DND-41 (cell line): ENCODE data around the gene PDZD11.
"Not testable (repeated sequence)": the region's sequence is repeated elsewhere in the genome, so short reads cannot be mapped to it uniquely, and the experiment has no call there.

Source experiments
- ATAC-seq: fragments of 200-7000 bp; cut with Tn5 transposase; 3 replicates; pipeline ENCODE4 v1.9.1; 2021; ENCODE audit warnings: low read depth; ENCODE audit not compliant: insufficient read depth
- DNase-seq: peaks from one replicate; pipeline ENCODE4 v3.0.0-alpha.2; 2020
- H2AFZ ChIP-seq: 2 replicates; pipeline ENCODE4 v1.6.0; 2012; ENCODE audit warnings: low read depth, low read length
- H3K27ac ChIP-seq: 2 replicates; pipeline ENCODE4 v1.5.1; 2012; ENCODE audit warnings: low read length, inconsistent platforms
- H3K27me3 ChIP-seq: fragments of 200-600 bp; sonication (generic); 2 replicates; pipeline ENCODE4 v1.6.0; 2012; ENCODE audit warnings: low read length, mild to moderate bottlenecking, inconsistent platforms; ENCODE audit not compliant: insufficient read depth, poor library complexity
- H3K36me3 ChIP-seq: 2 replicates; pipeline ENCODE4 v1.5.1; 2012; ENCODE audit warnings: low read length, inconsistent platforms; ENCODE audit not compliant: insufficient read depth
- H3K4me1 ChIP-seq: 2 replicates; pipeline ENCODE4 v1.5.1; 2012; ENCODE audit warnings: mild to moderate bottlenecking, low read length; ENCODE audit not compliant: insufficient read depth
- H3K4me2 ChIP-seq: 2 replicates; pipeline ENCODE4 v1.6.0; 2012; ENCODE audit warnings: mild to moderate bottlenecking, moderate library complexity, low read length, inconsistent platforms; ENCODE audit not compliant: insufficient read depth
- H3K4me3 ChIP-seq, 2 experiments: fragments of 200-600 bp in 1 of 2; shearing (Covaris generic) in 1 of 2; 2 replicates each; pipeline ENCODE4 v1.5.1; 2012 to 2016; ENCODE audit warnings: inconsistent platforms in 2 of 2, low read length in 2 of 2, mild to moderate bottlenecking in 2 of 2, low read depth in 1 of 2, moderate library complexity in 1 of 2
- H3K79me2 ChIP-seq: 2 replicates; pipeline ENCODE4 v1.6.0; 2012; ENCODE audit warnings: low read length, inconsistent platforms; ENCODE audit not compliant: insufficient read depth
- H3K9ac ChIP-seq: 2 replicates; pipeline ENCODE4 v1.6.0; 2012; ENCODE audit warnings: low read depth, mild to moderate bottlenecking, inconsistent platforms, low read length, moderate library complexity
- H3K9me3 ChIP-seq: 2 replicates; pipeline ENCODE4 v1.5.1; 2012; ENCODE audit warnings: low read length, moderate library complexity, mild to moderate bottlenecking, inconsistent platforms; ENCODE audit not compliant: insufficient read depth, severe bottlenecking
- H4K20me1 ChIP-seq: 2 replicates; pipeline ENCODE4 v1.6.0; 2012; ENCODE audit warnings: low read length; ENCODE audit not compliant: insufficient read depth
- CTCF ChIP-seq: IDR thresholded peaks from 2 replicates; pipeline ENCODE4 v1.5.1; 2012; ENCODE audit warnings: borderline replicate concordance, low read length, moderate library complexity, mild to moderate bottlenecking; ENCODE audit not compliant: poor library complexity, severe bottlenecking; ENCODE audit errors: extremely low read depth
- EZH2 ChIP-seq: IDR thresholded peaks from 3 replicates; pipeline ENCODE4 v1.6.1; 2012; ENCODE audit warnings: borderline replicate concordance, low read depth, mild to moderate bottlenecking, moderate library complexity, low read length, inconsistent platforms; ENCODE audit not compliant: severe bottlenecking

Gene PDZD11

DNA sequence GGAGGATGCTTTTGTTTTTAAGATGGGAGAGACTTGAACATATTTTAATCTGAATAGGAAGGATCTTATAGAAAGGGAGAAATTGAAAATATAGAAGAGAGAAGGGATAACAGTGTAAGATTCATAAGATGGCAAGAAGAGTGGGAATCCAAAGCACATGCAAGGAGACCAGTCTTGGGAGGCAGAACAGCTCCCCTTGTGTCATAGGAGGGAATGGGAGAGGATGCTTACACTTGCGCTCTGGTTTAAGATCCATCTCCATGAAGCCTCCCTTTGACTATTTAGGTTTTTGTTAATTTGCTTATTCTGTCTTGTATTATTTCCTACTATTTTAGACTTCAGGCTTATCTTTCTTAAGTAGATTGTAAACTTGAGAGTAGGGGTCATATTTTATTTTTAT, 42.9 kb upstream of the PDZD11 start:
- ATAC-seq, result no peak
- H3K36me3 ChIP-seq, result peaks cover 81% of the 10 kb centered on the region
- no peaks in the 10 kb centered on the region for H3K9me3 ChIP-seq

GRCh38 chrX:70331161-70331560, 41.4 kb upstream of the PDZD11 start:
- H3K27me3 ChIP-seq, result no peaks in the 10 kb centered on the region
- no peaks in the 10 kb centered on the region for H3K9me3 ChIP-seq
- H2AFZ ChIP-seq, result no peak overlapping the region
- no peak overlapping the region for H3K4me2 ChIP-seq
- H3K79me2 ChIP-seq, result 0 out of 2 replicates have a peak, but pooled peaks cover 1% of the 10 kb centered on the region
- no peaks in the 10 kb centered on the region for H3K4me1 ChIP-seq
- no peak for DNase-seq
- no peak for ATAC-seq
- H3K27ac ChIP-seq, result no peak overlapping the region
- no peak overlapping the region for H3K4me3 ChIP-seq
- no peak for TF ChIP-seq CTCF
- TF ChIP-seq EZH2, result no peak
- H3K36me3 ChIP-seq, result peaks cover 79% of the 10 kb centered on the region
- no peak overlapping the region for H3K9ac ChIP-seq
- no peaks in the 10 kb centered on the region for H4K20me1 ChIP-seq

More for the DNA sequence above, 42.9 kb upstream of the PDZD11 start:
- no peaks in the 10 kb centered on the region for H3K27me3 ChIP-seq
- H3K9ac ChIP-seq, result no peak overlapping the region
- no peaks in the 10 kb centered on the region for H3K4me1 ChIP-seq
- H3K79me2 ChIP-seq, result no peaks in the 10 kb centered on the region
- no peaks in the 10 kb centered on the region for H4K20me1 ChIP-seq
- no peak overlapping the region for H3K27ac ChIP-seq
- H3K4me3 ChIP-seq, result no peak overlapping the region
- no peak overlapping the region for H2AFZ ChIP-seq
- no peak for DNase-seq
- TF ChIP-seq EZH2 (no peak), CTCF (peak; percentile 31)
- no peak overlapping the region for H3K4me2 ChIP-seq

- no peak overlapping the region for H3K4me3 ChIP-seq
- 0 out of 2 replicates have a peak, but pooled peaks cover 4% of the 10 kb centered on the region for H3K79me2 ChIP-seq
- H2AFZ ChIP-seq, result no peak overlapping the region
- H4K20me1 ChIP-seq, result no peaks in the 10 kb centered on the region
- H3K27me3 ChIP-seq, result no peaks in the 10 kb centered on the region
- H3K4me2 ChIP-seq, result no peak overlapping the region
- no peak overlapping the region for H3K9ac ChIP-seq
- H3K4me1 ChIP-seq, result no peaks in the 10 kb centered on the region
- no peak for ATAC-seq
- TF ChIP-seq CTCF (no peak), EZH2 (no peak)
- DNase-seq, result no peak
- H3K27ac ChIP-seq, result no peak overlapping the region
- H3K36me3 ChIP-seq, result peaks cover 38% of the 10 kb centered on the region
- H3K9me3 ChIP-seq, result no peaks in the 10 kb centered on the region
These were observed 34.6 kb upstream of the PDZD11 start for GRCh38 chrX:70324326-70324725.

- H3K27ac ChIP-seq, H3K9ac ChIP-seq, H3K79me2 ChIP-seq, H3K9me3 ChIP-seq, H4K20me1 ChIP-seq, H3K27me3 ChIP-seq, H2AFZ ChIP-seq, ATAC-seq, DNase-seq, H3K4me2 ChIP-seq, H3K4me3 ChIP-seq, H3K4me1 ChIP-seq: not testable (repeated sequence)
- H3K36me3 ChIP-seq, result peaks cover 34% of the 10 kb centered on the region; the same call in 1 of the 2 replicates
These were observed 33.9 kb upstream of the PDZD11 start for GRCh38 chrX:70323628-70324027.
